A549 (cell line): ENCODE measurements around the gene AMER2. TPM values are rescaled to one million over a fixed set of nuclear protein-coding genes. Genes with fewer than 3 reads are reported as not detected.

ENCODE experiments used
- ATAC-seq, 2 experiments: fragments of 200-7000 bp in 1 of 2; fragments of >200 bp in 1 of 2; cut with Nextera tagmentation in 1 of 2; cut with Tn5 transposase in 1 of 2; 3 replicates each; pipeline versions ENCODE4 v1.8.0 to v1.9.1; 2018 to 2020; ENCODE audit warnings: mild to moderate bottlenecking in 1 of 2, moderate library complexity in 1 of 2
- CTCF ChIA-PET: fragments of 300-600 bp; sonication (Branson Sonifier 250); formaldehyde crosslinking; extraction: SDS; loops from one replicate; lab custom pipeline; 2021; ENCODE audit warnings: antibody characterized with exemption, inconsistent platforms; lab: Yijun Ruan, JAX
- POLR2A ChIA-PET: fragments of 350-600 bp; formaldehyde crosslinking; extraction: SDS; loops from one replicate; lab custom pipeline; 2021; ENCODE audit warnings: antibody characterized with exemption, inconsistent platforms; lab: Yijun Ruan, JAX
- DNase-seq, 2 experiments: peaks; one replicate each; pipeline versions ENCODE4 v3.0.0 to v3.0.0-alpha.2; 2011 to 2016; ENCODE audit warnings: low read depth in 1 of 2, low spot score in 1 of 2
- FAIRE-seq: peaks from 2 replicates; lab custom pipeline; 2011; peaks lifted over from hg19 to GRCh38; lab: Jason Lieb, UNC
- H3K27ac ChIP-seq, 2 experiments: fragments of >200 bp; sonication (Bioruptor Twin); formaldehyde crosslinking; 3 replicates each; pipeline ENCODE4 v1.5.1; 2016 to 2017
- H3K4me1 ChIP-seq: fragments of >200 bp; sonication (Bioruptor Twin); formaldehyde crosslinking; 3 replicates; pipeline ENCODE4 v1.6.1; 2016
- H3K4me2 ChIP-seq: fragments of >200 bp; sonication (Bioruptor Twin); formaldehyde crosslinking; 3 replicates; pipeline ENCODE4 v1.6.1; 2016
- H3K4me3 ChIP-seq: fragments of >200 bp; sonication (Bioruptor Twin); formaldehyde crosslinking; 3 replicates; pipeline ENCODE4 v1.5.1; 2016
- H3K9me3 ChIP-seq: fragments of >200 bp; sonication (Bioruptor Twin); formaldehyde crosslinking; 3 replicates; pipeline ENCODE4 v1.6.1; 2016
- CEBPB ChIP-seq, 2 experiments: fragments of >200 bp in 1 of 2; sonication (Bioruptor Twin) in 1 of 2; formaldehyde crosslinking in 1 of 2; IDR thresholded peaks; 2 replicates each; pipeline ENCODE4 v1.6.1; 2012 to 2016
- EHF ChIP-seq: fragments of 250-450 bp; sonication (Bioruptor Pico); IDR thresholded peaks from 2 replicates; pipeline ENCODE4 v1.5.0; 2020; ENCODE audit warnings: mild to moderate bottlenecking
- EHMT2 ChIP-seq: fragments of 200-600 bp; sonication (generic); IDR thresholded peaks from 2 replicates; pipeline ENCODE4 v1.6.1; 2016; ENCODE audit warnings: antibody characterized with exemption, low read depth, mild to moderate bottlenecking, moderate library complexity
- FOSB ChIP-seq: fragments of 250-450 bp; sonication (Bioruptor Pico); IDR thresholded peaks from 2 replicates; pipeline ENCODE4 v1.5.0; 2020; ENCODE audit warnings: mild to moderate bottlenecking, moderate library complexity
- GATA3 ChIP-seq: IDR thresholded peaks from 2 replicates; pipeline ENCODE4 v1.6.1; 2012; ENCODE audit warnings: borderline replicate concordance
- HDAC2 ChIP-seq: fragments of 200-600 bp; sonication (generic); IDR thresholded peaks from 2 replicates; pipeline ENCODE4 v1.6.1; 2016
- JUNB ChIP-seq: fragments of >200 bp; sonication (Bioruptor Twin); formaldehyde crosslinking; IDR thresholded peaks from 2 replicates; pipeline ENCODE4 v1.6.1; 2016
- KDM5A ChIP-seq: fragments of 200-600 bp; sonication (generic); IDR thresholded peaks from 2 replicates; pipeline ENCODE4 v1.6.1; 2016; ENCODE audit warnings: antibody characterized with exemption, mild to moderate bottlenecking
- MAZ ChIP-seq: fragments of 150-350 bp; IDR thresholded peaks from 2 replicates; pipeline ENCODE4 v1.6.1; 2014; ENCODE audit warnings: antibody characterized with exemption, low read depth, low read length, borderline replicate concordance
- NPAS2 ChIP-seq: fragments of 250-450 bp; sonication (Bioruptor Pico); IDR thresholded peaks from 2 replicates; pipeline ENCODE4 v1.8.0; 2022; ENCODE audit warnings: mild to moderate bottlenecking, moderate library complexity, borderline replicate concordance
- RAD21 ChIP-seq, 2 experiments: fragments of >200 bp in 1 of 2; sonication (Bioruptor Twin) in 1 of 2; formaldehyde crosslinking in 1 of 2; IDR thresholded peaks in 1 of 2; conservative IDR thresholded peaks in 1 of 2; 2 replicates in 1 of 2; 3 replicates in 1 of 2; pipeline ENCODE4 v1.6.1; 2012 to 2018; ENCODE audit warnings: inconsistent platforms in 1 of 2
- SMC3 ChIP-seq: fragments of >200 bp; sonication (Bioruptor Twin); formaldehyde crosslinking; IDR thresholded peaks from 3 replicates; pipeline ENCODE4 v1.6.1; 2018; ENCODE audit warnings: inconsistent platforms
- TFCP2L1 ChIP-seq: fragments of 250-450 bp; sonication (Bioruptor Pico); IDR thresholded peaks from 2 replicates; pipeline ENCODE4 v1.5.0; 2021; ENCODE audit warnings: mild to moderate bottlenecking
- TP53 ChIP-seq: fragments of 250-450 bp; sonication (Bioruptor Pico); IDR thresholded peaks from 2 replicates; pipeline ENCODE4 v1.5.0; 2021; ENCODE audit warnings: mild to moderate bottlenecking, moderate library complexity
- ZC3H11A ChIP-seq: fragments of 450-650 bp; IDR thresholded peaks from 2 replicates; pipeline ENCODE4 v1.6.1; 2014; ENCODE audit warnings: antibody characterized with exemption, mild to moderate bottlenecking
- ZSCAN20 ChIP-seq: fragments of 250-450 bp; sonication (Bioruptor Pico); IDR thresholded peaks from 2 replicates; pipeline ENCODE4 v1.8.0; 2022; ENCODE audit warnings: mild to moderate bottlenecking, moderate library complexity
- WGBS: methylation state at CpG from one replicate; pipeline ENCODE4 v1.1.6; 2017; ENCODE audit errors: missing lambda C conversion rate; 5-methylcytosine and 5-hydroxymethylcytosine counted together
- polyA plus RNA-seq, 4 experiments: library from polyadenylated mRNA; depleted of rRNA in 3 of 4; stranded (reverse); fragments of >200 nt; fragmentation: RNase III in 1 of 4; extraction: RNeasy Plus Mini Kit Qiagen cat#74134 plus additional on column Dnase treatment in 1 of 4; gene quantifications; 2 replicates in 3 of 4; 3 replicates in 1 of 4; pipeline ENCODE4 v1.2.3, GENCODE V29; 2011 to 2017
- small RNA-seq, 6 experiments: library from RNA; depleted of rRNA; stranded (forward); fragments of <200 nt; gene quantifications; one replicate each; pipeline ENCODE3, GENCODE V24; 2012
- TF ChIP-seq, protein P1 (sequence below): fragments of 450-650 bp; IDR thresholded peaks from 2 replicates; pipeline ENCODE4 v1.6.1; 2014; ENCODE audit warnings: antibody characterized with exemption
- TF ChIP-seq, protein P2 (sequence below): IDR thresholded peaks from 2 replicates; pipeline ENCODE4 v1.6.1; 2012
- TF ChIP-seq, protein P3 (sequence below): fragments of 150-350 bp; IDR thresholded peaks from 2 replicates; pipeline ENCODE4 v1.6.1; 2014; ENCODE audit warnings: low read depth, mild to moderate bottlenecking, low read length
- TF ChIP-seq, protein P4 (sequence below): fragments of >200 bp; sonication (Bioruptor Twin); formaldehyde crosslinking; IDR thresholded peaks from 3 replicates; pipeline ENCODE4 v1.5.1; 2016

AMER2 gene
- polyA plus RNA-seq, 2 of the 4 experiments (the other 2 are of a cell fraction): not detected

DNA sequence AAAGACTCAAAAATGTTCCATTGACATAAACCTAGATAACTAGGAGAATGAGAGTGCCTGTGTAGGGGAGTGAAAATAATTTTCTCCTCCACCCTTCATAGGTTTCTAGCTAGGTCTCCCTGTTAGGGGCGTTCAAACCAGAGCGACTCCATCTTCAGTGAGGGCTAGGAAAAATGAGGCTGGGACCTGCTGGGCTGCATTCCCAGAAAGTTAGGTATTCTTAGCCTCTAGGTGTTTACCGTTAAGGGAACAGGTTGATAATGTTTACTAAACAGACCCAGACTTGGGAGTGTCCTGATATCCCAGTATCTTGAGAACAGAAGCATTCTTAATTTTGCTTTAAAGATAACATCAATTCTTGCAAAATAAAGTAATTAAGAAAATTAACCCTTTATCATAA is 56.0 kb downstream of the AMER2 start (continued):
- TF ChIP-seq HDAC2: no peak
- no peak for TF ChIP-seq CEBPB (IDR thresholded peaks at IDR 0.05)
- TF ChIP-seq, protein P1, sequence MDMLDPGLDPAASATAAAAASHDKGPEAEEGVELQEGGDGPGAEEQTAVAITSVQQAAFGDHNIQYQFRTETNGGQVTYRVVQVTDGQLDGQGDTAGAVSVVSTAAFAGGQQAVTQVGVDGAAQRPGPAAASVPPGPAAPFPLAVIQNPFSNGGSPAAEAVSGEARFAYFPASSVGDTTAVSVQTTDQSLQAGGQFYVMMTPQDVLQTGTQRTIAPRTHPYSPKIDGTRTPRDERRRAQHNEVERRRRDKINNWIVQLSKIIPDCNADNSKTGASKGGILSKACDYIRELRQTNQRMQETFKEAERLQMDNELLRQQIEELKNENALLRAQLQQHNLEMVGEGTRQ: no peak
- TF ChIP-seq, all 56 proteins: peak for 0

DNA sequence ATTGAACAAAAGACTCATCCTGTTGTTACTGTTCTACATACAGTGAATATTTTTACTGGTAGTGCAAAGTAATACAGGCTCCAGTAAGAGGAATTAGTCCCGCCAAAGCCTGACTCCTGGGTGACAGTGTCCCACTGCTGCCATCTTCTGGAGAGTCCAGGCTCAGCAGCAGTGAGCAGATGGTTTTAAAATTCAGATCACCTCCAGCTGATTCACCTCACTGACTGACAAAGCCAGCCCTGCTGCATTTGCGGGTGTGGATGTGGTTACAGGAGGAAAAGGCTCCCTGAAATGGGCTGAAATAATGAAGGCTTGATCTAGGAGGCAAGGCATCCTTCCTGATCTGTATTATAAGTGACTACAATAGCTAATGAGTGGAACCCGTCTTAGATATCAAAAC is 57.9 kb downstream of the AMER2 start:
- CTCF ChIA-PET: interaction anchor here (0.6 to 3.4 kb wide), 24 partner anchors 9 to 523 kb away, joined by 3 to 25 read pairs (median 3); partner anchors contain the start of gene PABPC3

DNA sequence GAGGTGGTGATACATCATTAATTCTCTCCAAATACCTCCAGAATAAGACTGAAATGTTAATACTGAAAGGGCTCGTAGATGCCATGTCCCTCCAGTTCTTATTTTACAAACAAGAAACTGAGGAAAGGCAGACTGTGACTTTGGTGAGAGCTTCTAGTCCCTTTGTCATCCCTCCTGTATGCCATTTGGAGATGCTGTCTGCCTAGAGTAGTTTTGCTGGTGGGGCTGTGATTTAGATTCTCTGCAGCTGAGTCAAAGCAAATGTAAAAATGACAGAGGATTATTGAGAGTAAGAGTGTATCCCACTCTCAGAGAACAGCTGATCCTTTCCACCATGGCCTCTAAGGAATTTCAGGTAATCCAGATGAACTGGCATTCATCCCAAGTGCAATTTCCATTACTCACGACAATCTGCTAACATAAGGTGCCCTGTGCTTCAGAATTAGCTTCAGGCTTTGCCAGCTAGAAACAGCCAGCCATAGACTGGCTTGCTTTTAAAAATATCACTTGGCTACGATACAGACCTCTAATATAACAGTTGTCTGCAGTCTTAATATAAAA is 59.3 kb downstream of the AMER2 start:
- ChIA-PET CTCF (interaction anchor here (1.4 to 3.4 kb wide), 6 partner anchors 21 to 118 kb away, joined by 3 to 25 read pairs (median 10); no protein-coding TSS in a partner anchor), POLR2A (no interaction called here)
- Histone ChIP-seq H3K4me2 (no peak overlapping the region), H3K4me3 (no peak overlapping the region), H3K4me1 (no peaks in the 10 kb centered on the region), H3K9me3 (no peaks in the 10 kb centered on the region), H3K27ac (no peak overlapping the region)
- no peak for FAIRE-seq
- DNase-seq: no peak
- no peak for ATAC-seq
- WGBS: 6% methylated on average over 3 of the region's 3 CpGs
- TF ChIP-seq TFCP2L1 (CRISPR knock-in tag): no peak
- TF ChIP-seq, protein P2, sequence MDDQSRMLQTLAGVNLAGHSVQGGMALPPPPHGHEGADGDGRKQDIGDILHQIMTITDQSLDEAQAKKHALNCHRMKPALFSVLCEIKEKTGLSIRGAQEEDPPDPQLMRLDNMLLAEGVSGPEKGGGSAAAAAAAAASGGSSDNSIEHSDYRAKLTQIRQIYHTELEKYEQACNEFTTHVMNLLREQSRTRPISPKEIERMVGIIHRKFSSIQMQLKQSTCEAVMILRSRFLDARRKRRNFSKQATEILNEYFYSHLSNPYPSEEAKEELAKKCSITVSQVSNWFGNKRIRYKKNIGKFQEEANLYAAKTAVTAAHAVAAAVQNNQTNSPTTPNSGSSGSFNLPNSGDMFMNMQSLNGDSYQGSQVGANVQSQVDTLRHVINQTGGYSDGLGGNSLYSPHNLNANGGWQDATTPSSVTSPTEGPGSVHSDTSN: no peak
- TF ChIP-seq EHMT2: no peak
- TF ChIP-seq SMC3: no peak
- TF ChIP-seq EHF (CRISPR knock-in tag): no peak
- no peak for TF ChIP-seq MAZ
- TF ChIP-seq FOSB: no peak
- no peak for TF ChIP-seq NPAS2
- TF ChIP-seq ZC3H11A: no peak
- TF ChIP-seq TP53 (CRISPR knock-in tag): no peak
- no peak for TF ChIP-seq KDM5A
- TF ChIP-seq GATA3: no peak

More for the DNA sequence above, 57.9 kb downstream of the AMER2 start:
- WGBS: 26% methylated on average over 3 of the region's 3 CpGs
- DNase-seq: peak; percentile 37 to 65
- POLR2A ChIA-PET: no interaction called here
- peak; percentile 56 for TF ChIP-seq SMC3
- TF ChIP-seq GATA3: no peak
- TF ChIP-seq JUNB: no peak
- TF ChIP-seq ZSCAN20 (CRISPR knock-in tag): no peak
- TF ChIP-seq, protein P3, sequence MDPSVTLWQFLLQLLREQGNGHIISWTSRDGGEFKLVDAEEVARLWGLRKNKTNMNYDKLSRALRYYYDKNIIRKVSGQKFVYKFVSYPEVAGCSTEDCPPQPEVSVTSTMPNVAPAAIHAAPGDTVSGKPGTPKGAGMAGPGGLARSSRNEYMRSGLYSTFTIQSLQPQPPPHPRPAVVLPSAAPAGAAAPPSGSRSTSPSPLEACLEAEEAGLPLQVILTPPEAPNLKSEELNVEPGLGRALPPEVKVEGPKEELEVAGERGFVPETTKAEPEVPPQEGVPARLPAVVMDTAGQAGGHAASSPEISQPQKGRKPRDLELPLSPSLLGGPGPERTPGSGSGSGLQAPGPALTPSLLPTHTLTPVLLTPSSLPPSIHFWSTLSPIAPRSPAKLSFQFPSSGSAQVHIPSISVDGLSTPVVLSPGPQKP: no peak
- TF ChIP-seq, protein P4, sequence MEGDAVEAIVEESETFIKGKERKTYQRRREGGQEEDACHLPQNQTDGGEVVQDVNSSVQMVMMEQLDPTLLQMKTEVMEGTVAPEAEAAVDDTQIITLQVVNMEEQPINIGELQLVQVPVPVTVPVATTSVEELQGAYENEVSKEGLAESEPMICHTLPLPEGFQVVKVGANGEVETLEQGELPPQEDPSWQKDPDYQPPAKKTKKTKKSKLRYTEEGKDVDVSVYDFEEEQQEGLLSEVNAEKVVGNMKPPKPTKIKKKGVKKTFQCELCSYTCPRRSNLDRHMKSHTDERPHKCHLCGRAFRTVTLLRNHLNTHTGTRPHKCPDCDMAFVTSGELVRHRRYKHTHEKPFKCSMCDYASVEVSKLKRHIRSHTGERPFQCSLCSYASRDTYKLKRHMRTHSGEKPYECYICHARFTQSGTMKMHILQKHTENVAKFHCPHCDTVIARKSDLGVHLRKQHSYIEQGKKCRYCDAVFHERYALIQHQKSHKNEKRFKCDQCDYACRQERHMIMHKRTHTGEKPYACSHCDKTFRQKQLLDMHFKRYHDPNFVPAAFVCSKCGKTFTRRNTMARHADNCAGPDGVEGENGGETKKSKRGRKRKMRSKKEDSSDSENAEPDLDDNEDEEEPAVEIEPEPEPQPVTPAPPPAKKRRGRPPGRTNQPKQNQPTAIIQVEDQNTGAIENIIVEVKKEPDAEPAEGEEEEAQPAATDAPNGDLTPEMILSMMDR: peak; percentile 64
- peak; percentile 56 to 63 for TF ChIP-seq RAD21 (conservative IDR thresholded peaks at IDR 0.05 in 1 of 2, IDR thresholded peaks at IDR 0.05 in 1 of 2)
- peak; percentile 92 to 95 for ATAC-seq
- Histone ChIP-seq H3K27ac (no peak overlapping the region), H3K4me2 (no peak overlapping the region), H3K4me1 (no peaks in the 10 kb centered on the region), H3K9me3 (no peaks in the 10 kb centered on the region), H3K4me3 (no peak overlapping the region)
- FAIRE-seq: no peak

Small RNA genes lying within 50 kb of the gene (small RNA-seq; reads per million reads assigned to genes)
- gene AL359757.1: 0 reads per million in 6 experiments
- 0 reads per million in 6 experiments for gene AL359757.2

Other genes starting within 250 kb of the AMER2 start
- gene PABPC3, start 76.2 kb downstream of the AMER2 start, polyA plus RNA-seq (2011; rRNA removed): 0.39 and 0.42 TPM in 2 replicates
- gene PABPC3, start 76.2 kb downstream of the AMER2 start, polyA plus RNA-seq (2017; fragmentation: RNase III; extraction: RNeasy Plus Mini Kit Qiagen cat#74134 plus additional on column Dnase treatment): 0.20 to 0.34 TPM (median 0.22 TPM) in 3 replicates
- 15.1 and 22.4 TPM in 2 replicates for gene MTMR6, start 115.2 kb upstream of the AMER2 start, polyA plus RNA-seq (2011; rRNA removed)
- 8.7 to 9.1 TPM (median 8.8 TPM) in 3 replicates for gene MTMR6, start 115.2 kb upstream of the AMER2 start, polyA plus RNA-seq (2017; fragmentation: RNase III; extraction: RNeasy Plus Mini Kit Qiagen cat#74134 plus additional on column Dnase treatment)
- 46.4 and 55.6 TPM in 2 replicates for gene NUP58, start 129.3 kb upstream of the AMER2 start, polyA plus RNA-seq (2011; rRNA removed)
- 19.6 to 20.1 TPM (median 20.0 TPM) in 3 replicates for gene NUP58, start 129.3 kb upstream of the AMER2 start, polyA plus RNA-seq (2017; fragmentation: RNase III; extraction: RNeasy Plus Mini Kit Qiagen cat#74134 plus additional on column Dnase treatment)
- gene ATP8A2, start 199.7 kb upstream of the AMER2 start, polyA plus RNA-seq (2011; rRNA removed): not detected in 2 replicates
- gene ATP8A2, start 199.7 kb upstream of the AMER2 start, polyA plus RNA-seq (2017; fragmentation: RNase III; extraction: RNeasy Plus Mini Kit Qiagen cat#74134 plus additional on column Dnase treatment): 0.03 TPM in 1 of 3 replicates, not detected in the others